KOPT-K1 (cell line): Measurements from ENCODE around the gene EPHA6.
"Not testable (repeated sequence)": the region's sequence is repeated elsewhere in the genome, so short reads cannot be mapped to it uniquely, and the experiment has no call there.

Source experiments
- H3K27ac ChIP-seq: fragments of 200-600 bp; sonication (generic); 2 replicates; pipeline ENCODE4 v1.5.1; 2016; ENCODE audit warnings: antibody characterized with exemption, mild to moderate bottlenecking, low read depth, low read length; ENCODE audit not compliant: poor library complexity, severe bottlenecking
- H3K36me3 ChIP-seq: fragments of 200-600 bp; sonication (generic); 2 replicates; pipeline ENCODE4 v1.5.1; 2017; ENCODE audit warnings: antibody characterized with exemption, mild to moderate bottlenecking, low read length, moderate library complexity; ENCODE audit not compliant: insufficient read depth
- H3K9me3 ChIP-seq: fragments of 200-600 bp; sonication (generic); 2 replicates; pipeline ENCODE4 v1.5.1; 2017; ENCODE audit warnings: antibody characterized with exemption, low read length, mild to moderate bottlenecking; ENCODE audit not compliant: insufficient read depth, poor library complexity, severe bottlenecking

Gene EPHA6

GRCh38 chr3:96860882-96861281 is 46.5 kb downstream of the EPHA6 start:
- Histone ChIP-seq H3K9me3 (no peaks in the 10 kb centered on the region), H3K36me3 (no peaks in the 10 kb centered on the region), H3K27ac (no peak overlapping the region)

GRCh38 chr3:96863129-96863740 is 48.8 kb downstream of the EPHA6 start:
- no peak overlapping the region for H3K27ac ChIP-seq
- H3K36me3 ChIP-seq, result no peaks in the 10 kb centered on the region
- no peaks in the 10 kb centered on the region for H3K9me3 ChIP-seq

GRCh38 chr3:96865605-96866004 is 51.2 kb downstream of the EPHA6 start:
- no peaks in the 10 kb centered on the region for H3K36me3 ChIP-seq
- H3K27ac ChIP-seq, result no peak overlapping the region
- H3K9me3 ChIP-seq, result no peaks in the 10 kb centered on the region

- no peak overlapping the region for H3K27ac ChIP-seq
- H3K9me3 ChIP-seq, result no peaks in the 10 kb centered on the region
- no peaks in the 10 kb centered on the region for H3K36me3 ChIP-seq
Measured at GRCh38 chr3:96869316-96869715, 54.9 kb downstream of the EPHA6 start.

GRCh38 chr3:96877510-96877909 is 63.1 kb downstream of the EPHA6 start:
- Histone ChIP-seq H3K9me3 (no peaks in the 10 kb centered on the region), H3K36me3 (no peaks in the 10 kb centered on the region), H3K27ac (no peak overlapping the region)

- Histone ChIP-seq H3K36me3 (no peaks in the 10 kb centered on the region), H3K27ac (no peak overlapping the region), H3K9me3 (no peaks in the 10 kb centered on the region)
Measured at GRCh38 chr3:96900031-96900430, 85.6 kb downstream of the EPHA6 start.

GRCh38 chr3:96900566-96900965 is 86.2 kb downstream of the EPHA6 start:
- Histone ChIP-seq H3K27ac (no peak overlapping the region), H3K36me3 (no peaks in the 10 kb centered on the region), H3K9me3 (no peaks in the 10 kb centered on the region)

- H3K36me3 ChIP-seq, result no peaks in the 10 kb centered on the region
- H3K9me3 ChIP-seq, result no peaks in the 10 kb centered on the region
- no peak overlapping the region for H3K27ac ChIP-seq
Measured at GRCh38 chr3:96915445-96915844, 101.1 kb downstream of the EPHA6 start.

- Histone ChIP-seq H3K27ac (no peak overlapping the region), H3K9me3 (peaks cover 17% of the 10 kb centered on the region), H3K36me3 (no peaks in the 10 kb centered on the region)
Measured at GRCh38 chr3:96931119-96931862, 116.9 kb downstream of the EPHA6 start.

GRCh38 chr3:96942131-96942530 is 127.7 kb downstream of the EPHA6 start:
- H3K27ac ChIP-seq, H3K9me3 ChIP-seq, H3K36me3 ChIP-seq: not testable (repeated sequence)

- Histone ChIP-seq H3K36me3 (no peaks in the 10 kb centered on the region), H3K9me3 (no peaks in the 10 kb centered on the region), H3K27ac (no peak overlapping the region)
Measured at GRCh38 chr3:96958856-96959255, 144.5 kb downstream of the EPHA6 start.

GRCh38 chr3:96959474-96959873 is 145.1 kb downstream of the EPHA6 start:
- no peak overlapping the region for H3K27ac ChIP-seq
- no peaks in the 10 kb centered on the region for H3K9me3 ChIP-seq
- no peaks in the 10 kb centered on the region for H3K36me3 ChIP-seq

GRCh38 chr3:96959901-96960641 is 145.7 kb downstream of the EPHA6 start:
- Histone ChIP-seq H3K27ac (no peak overlapping the region), H3K9me3 (no peaks in the 10 kb centered on the region), H3K36me3 (no peaks in the 10 kb centered on the region)

GRCh38 chr3:96960661-96961330 is 146.4 kb downstream of the EPHA6 start:
- no peaks in the 10 kb centered on the region for H3K36me3 ChIP-seq
- H3K27ac ChIP-seq, result no peak overlapping the region
- H3K9me3 ChIP-seq, result no peaks in the 10 kb centered on the region

- Histone ChIP-seq H3K27ac (no peak overlapping the region), H3K9me3 (no peaks in the 10 kb centered on the region), H3K36me3 (no peaks in the 10 kb centered on the region)
Measured at GRCh38 chr3:96961576-96961975, 147.2 kb downstream of the EPHA6 start.
